ENCODE data around the gene MKI67.

DNA sequence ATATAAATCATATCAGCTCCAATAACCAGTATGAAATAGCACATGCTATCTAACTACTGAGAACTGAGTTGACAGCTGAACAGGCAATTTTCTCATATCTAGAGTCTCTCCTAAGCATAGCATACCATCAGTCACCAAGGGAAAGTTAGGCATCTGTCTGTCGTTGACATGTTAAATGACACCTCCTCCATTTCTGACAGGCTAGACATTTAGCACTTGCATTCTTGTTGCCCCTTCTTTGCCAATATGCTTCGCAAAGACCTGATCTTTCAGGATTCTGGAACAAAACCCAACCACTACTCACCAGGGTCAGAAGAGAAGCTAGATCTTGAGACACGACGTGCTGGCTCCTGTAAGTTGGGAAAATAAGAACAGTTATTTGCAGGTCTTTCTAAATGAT lies 10.0 kb downstream of the MKI67 start:
- TF ChIP-seq EZH2 (IDR thresholded peaks at IDR 0.05; ENCODE audit: borderline replicate concordance, insufficient read depth, low read depth, low read length, poor library complexity, severe bottlenecking), result no peak
- TF ChIP-seq, protein P1, sequence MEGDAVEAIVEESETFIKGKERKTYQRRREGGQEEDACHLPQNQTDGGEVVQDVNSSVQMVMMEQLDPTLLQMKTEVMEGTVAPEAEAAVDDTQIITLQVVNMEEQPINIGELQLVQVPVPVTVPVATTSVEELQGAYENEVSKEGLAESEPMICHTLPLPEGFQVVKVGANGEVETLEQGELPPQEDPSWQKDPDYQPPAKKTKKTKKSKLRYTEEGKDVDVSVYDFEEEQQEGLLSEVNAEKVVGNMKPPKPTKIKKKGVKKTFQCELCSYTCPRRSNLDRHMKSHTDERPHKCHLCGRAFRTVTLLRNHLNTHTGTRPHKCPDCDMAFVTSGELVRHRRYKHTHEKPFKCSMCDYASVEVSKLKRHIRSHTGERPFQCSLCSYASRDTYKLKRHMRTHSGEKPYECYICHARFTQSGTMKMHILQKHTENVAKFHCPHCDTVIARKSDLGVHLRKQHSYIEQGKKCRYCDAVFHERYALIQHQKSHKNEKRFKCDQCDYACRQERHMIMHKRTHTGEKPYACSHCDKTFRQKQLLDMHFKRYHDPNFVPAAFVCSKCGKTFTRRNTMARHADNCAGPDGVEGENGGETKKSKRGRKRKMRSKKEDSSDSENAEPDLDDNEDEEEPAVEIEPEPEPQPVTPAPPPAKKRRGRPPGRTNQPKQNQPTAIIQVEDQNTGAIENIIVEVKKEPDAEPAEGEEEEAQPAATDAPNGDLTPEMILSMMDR (IDR thresholded peaks at IDR 0.05), result no peak

All from B cell (primary cell).